GM18909 (cell line): ENCODE results near the gene ZNF668.

Experiments used
- ATAC-seq: cut with Tn5 transposase; IDR thresholded peaks from one replicate; pipeline ENCODE4 v1.9.1; 2021; ENCODE audit warnings: mild to moderate bottlenecking; ENCODE audit not compliant: unreplicated experiment, poor library complexity

The ZNF668 gene

GRCh38 chr16:31061813-31062440 lies 12.1 kb downstream of the ZNF668 start:
- ATAC-seq: no peak

- ATAC-seq: no peak
These were observed 12.8 kb downstream of the ZNF668 start for GRCh38 chr16:31061126-31061812.

- ATAC-seq: no peak
These were observed 18.4 kb downstream of the ZNF668 start for GRCh38 chr16:31055613-31056012.

GRCh38 chr16:31052114-31052513 lies 21.9 kb downstream of the ZNF668 start:
- no peak for ATAC-seq

GRCh38 chr16:31050280-31051030 lies 23.6 kb downstream of the ZNF668 start:
- no peak for ATAC-seq

GRCh38 chr16:31043898-31044481 lies 30.1 kb downstream of the ZNF668 start:
- no peak for ATAC-seq

GRCh38 chr16:31043352-31043751 lies 30.7 kb downstream of the ZNF668 start:
- ATAC-seq: no peak

- no peak for ATAC-seq
These were observed 31.2 kb downstream of the ZNF668 start for GRCh38 chr16:31042866-31043265.

- no peak for ATAC-seq
These were observed 35.0 kb downstream of the ZNF668 start for GRCh38 chr16:31038993-31039392.

- ATAC-seq: no peak
These were observed 37.3 kb downstream of the ZNF668 start for GRCh38 chr16:31036691-31037090.

- peak; percentile 51 for ATAC-seq
These were observed 40.1 kb downstream of the ZNF668 start for GRCh38 chr16:31033709-31034492.

- ATAC-seq: peak; percentile 84
These were observed 41.0 kb downstream of the ZNF668 start, which contains the start of gene STX4 for GRCh38 chr16:31032736-31033708. Gene STX4, plus strand, starts transcription at chr16:31033558. Its CDS starts 248 bp downstream, at chr16:31033806.

GRCh38 chr16:31031276-31031675 lies 42.8 kb downstream of the ZNF668 start:
- no peak for ATAC-seq

- no peak for ATAC-seq
These were observed 44.8 kb downstream of the ZNF668 start for GRCh38 chr16:31029272-31029671.

GRCh38 chr16:31025339-31025738 lies 48.7 kb downstream of the ZNF668 start:
- ATAC-seq: no peak

GRCh38 chr16:31023627-31024226 lies 50.3 kb downstream of the ZNF668 start:
- no peak for ATAC-seq

GRCh38 chr16:31023252-31023602 lies 50.8 kb downstream of the ZNF668 start:
- ATAC-seq: no peak

GRCh38 chr16:31022544-31023251 lies 51.3 kb downstream of the ZNF668 start:
- ATAC-seq: no peak
